ENCODE data around the gene CD4. TPM values are rescaled to one million over a fixed set of nuclear protein-coding genes. Genes with fewer than 3 reads are reported as not detected.
"Not testable (repeated sequence)": the region's sequence is repeated elsewhere in the genome, so short reads cannot be mapped to it uniquely, and the experiment has no call there.

Gene CD4
- polyA plus RNA-seq (2012; ENCODE audit: missing spikeins), result not detected

DNA sequence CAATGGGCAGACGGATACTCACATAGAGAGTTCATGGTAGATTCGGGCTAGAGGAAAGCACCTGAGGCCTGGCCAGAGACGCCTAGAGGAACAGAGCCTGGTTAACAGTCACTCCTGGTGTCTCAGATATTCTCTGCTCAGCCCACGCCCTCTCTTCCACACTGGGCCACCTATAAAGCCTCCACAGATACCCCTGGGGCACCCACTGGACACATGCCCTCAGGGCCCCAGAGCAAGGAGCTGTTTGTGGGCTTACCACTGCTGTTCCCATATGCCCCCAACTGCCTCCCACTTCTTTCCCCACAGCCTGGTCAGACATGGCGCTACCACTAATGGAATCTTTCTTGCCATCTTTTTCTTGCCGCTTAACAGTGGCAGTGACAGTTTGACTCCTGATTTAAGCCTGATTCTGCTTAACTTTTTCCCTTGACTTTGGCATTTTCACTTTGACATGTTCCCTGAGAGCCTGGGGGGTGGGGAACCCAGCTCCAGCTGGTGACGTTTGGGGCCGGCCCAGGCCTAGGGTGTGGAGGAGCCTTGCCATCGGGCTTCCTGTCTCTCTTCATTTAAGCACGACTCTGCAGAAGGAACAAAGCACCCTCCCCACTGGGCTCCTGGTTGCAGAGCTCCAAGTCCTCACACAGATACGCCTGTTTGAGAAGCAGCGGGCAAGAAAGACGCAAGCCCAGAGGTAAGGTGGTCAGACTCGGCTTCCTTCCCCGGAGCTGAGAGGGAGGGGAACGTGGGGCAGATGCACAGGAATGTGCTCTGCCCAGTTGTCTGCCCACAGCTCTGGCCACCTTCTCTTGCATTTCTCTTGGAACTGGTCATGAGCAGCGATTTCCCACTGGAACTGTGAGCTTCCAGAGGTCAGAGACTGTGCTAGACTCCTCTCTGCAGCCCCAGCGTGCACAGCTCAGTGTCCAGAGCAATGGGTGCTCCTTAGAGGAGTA is at the start of gene CD4:
Gene CD4, plus strand, starts transcription at position 557 of the 953 bp plus-strand sequence. CDS start 10,611 bp downstream, outside the sequence.
- FAIRE-seq, result no peak
- no peak for DNase-seq (ENCODE audit: insufficient read length)
- TF ChIP-seq POLR2AphosphoS5 (IDR thresholded peaks at IDR 0.05; ENCODE audit: low read depth, low read length), result no peak
- TF ChIP-seq TAF1 (IDR thresholded peaks at IDR 0.05; ENCODE audit: borderline replicate concordance, low read depth, low read length), result no peak
- no peak for TF ChIP-seq POLR2A (IDR thresholded peaks at IDR 0.05; ENCODE audit: low read depth, low read length)

DNA sequence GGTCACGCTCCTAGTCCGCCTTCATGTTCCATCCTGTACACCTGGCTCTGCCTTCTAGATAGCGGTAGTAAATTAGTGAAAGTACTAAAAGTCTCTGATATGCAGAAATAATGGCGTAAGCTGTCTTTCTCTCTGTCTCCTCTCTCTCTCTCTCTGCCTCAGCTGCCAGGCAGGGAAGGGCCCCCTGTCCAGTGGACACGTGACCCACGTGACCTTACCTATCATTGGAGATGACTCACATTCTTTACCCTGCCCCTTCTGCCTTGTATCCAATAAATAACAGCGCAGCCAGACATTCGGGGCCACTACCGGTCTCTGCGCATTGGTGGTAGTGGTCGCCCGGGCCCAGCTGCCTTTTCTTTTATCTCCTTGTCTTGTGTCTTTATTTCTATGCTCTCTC is 47.2 kb upstream of the CD4 start:
- DNase-seq (ENCODE audit: insufficient read length); FAIRE-seq: not testable (repeated sequence)

- no peak for FAIRE-seq
- no peak for DNase-seq (ENCODE audit: insufficient read length)
- TF ChIP-seq POLR2A (IDR thresholded peaks at IDR 0.05; ENCODE audit: low read depth, low read length) (no peak), TAF1 (IDR thresholded peaks at IDR 0.05; ENCODE audit: borderline replicate concordance, low read depth, low read length) (no peak), POLR2AphosphoS5 (IDR thresholded peaks at IDR 0.05; ENCODE audit: low read depth, low read length) (no peak)
Observed at GRCh38 chr12:6742834-6743233, 46.5 kb upstream of the CD4 start.

- not testable (repeated sequence) for DNase-seq (ENCODE audit: insufficient read length); FAIRE-seq
Observed at GRCh38 chr12:6743300-6743699, 46.0 kb upstream of the CD4 start.

DNA sequence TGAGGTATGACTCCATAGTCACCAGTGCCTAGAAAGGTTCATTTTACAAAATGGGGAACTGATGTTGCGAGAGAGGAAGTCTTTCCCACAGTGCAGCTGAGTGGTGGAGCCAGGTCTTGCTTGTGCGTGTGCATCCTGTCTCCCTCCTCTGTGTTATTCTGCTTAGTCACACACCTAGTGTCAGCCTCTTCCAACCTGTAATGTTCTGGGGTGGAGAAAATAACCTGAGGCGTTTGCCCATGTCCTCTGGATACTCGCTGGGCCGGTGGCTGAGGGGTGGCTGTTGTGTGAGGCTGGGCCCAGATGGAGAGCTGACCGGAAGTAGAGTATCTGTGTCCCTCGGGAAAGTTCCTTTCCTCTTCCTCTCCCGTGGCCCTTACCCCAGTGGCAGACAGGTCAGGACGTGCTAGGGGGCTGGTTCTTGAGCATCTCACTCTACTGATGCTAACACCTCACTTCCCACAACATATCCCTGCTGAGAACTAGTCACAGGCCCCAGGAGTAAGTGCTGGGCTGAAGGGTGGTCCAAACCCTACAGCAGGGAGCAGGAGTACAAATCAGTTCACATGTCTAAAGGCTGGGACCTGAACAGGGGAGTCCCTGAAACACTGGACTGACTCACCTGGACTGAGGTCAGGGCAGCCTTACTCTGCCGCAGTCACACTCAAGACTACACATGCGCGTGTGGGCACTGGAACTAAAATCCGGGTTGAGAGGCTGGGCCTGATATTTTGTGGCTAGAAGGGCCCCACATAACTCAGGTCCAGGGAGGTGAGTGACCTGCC is 43.4 kb upstream of the CD4 start:
- DNase-seq (ENCODE audit: insufficient read length) (no peak), FAIRE-seq (peak; percentile 64)
- TF ChIP-seq POLR2A (IDR thresholded peaks at IDR 0.05; ENCODE audit: low read depth, low read length), result peak; percentile 48; the same call in 1 of the 2 replicates
- TF ChIP-seq POLR2AphosphoS5 (IDR thresholded peaks at IDR 0.05; ENCODE audit: low read depth, low read length), result no peak
- no peak for TF ChIP-seq TAF1 (IDR thresholded peaks at IDR 0.05; ENCODE audit: borderline replicate concordance, low read depth, low read length)

- TF ChIP-seq POLR2AphosphoS5 (IDR thresholded peaks at IDR 0.05; ENCODE audit: low read depth, low read length) (no peak), POLR2A (IDR thresholded peaks at IDR 0.05; ENCODE audit: low read depth, low read length) (no peak), TAF1 (IDR thresholded peaks at IDR 0.05; ENCODE audit: borderline replicate concordance, low read depth, low read length) (no peak)
- FAIRE-seq (no peak), DNase-seq (ENCODE audit: insufficient read length) (no peak)
Observed at GRCh38 chr12:6747216-6747615, 42.1 kb upstream of the CD4 start.

DNA sequence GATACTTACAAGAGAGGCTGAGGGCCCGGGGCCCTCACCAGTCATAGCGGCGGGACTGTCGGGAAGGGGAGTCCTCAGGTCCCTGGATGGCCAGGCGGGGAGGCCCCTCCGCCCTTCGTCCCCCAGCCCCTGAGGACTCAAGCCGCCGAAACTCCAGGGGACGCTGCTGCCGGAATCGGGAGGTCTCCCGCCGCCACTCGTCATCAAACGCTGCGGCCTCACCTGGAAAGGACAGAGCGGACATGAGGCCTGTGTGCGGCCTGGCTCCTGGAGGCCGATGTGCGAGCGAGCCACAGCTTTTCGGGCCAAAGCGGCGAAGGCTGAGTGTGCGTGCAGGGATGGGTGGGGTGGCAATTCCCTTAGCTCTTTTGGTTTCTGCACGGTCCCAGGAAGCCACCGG is 40.6 kb upstream of the CD4 start:
- no peak for FAIRE-seq

GRCh38 chr12:6750506-6750905 is 38.8 kb upstream of the CD4 start:
- DNase-seq (ENCODE audit: insufficient read length) (no peak), FAIRE-seq (no peak)
- TF ChIP-seq POLR2A (IDR thresholded peaks at IDR 0.05; ENCODE audit: low read depth, low read length), result no peak
- TF ChIP-seq TAF1 (IDR thresholded peaks at IDR 0.05; ENCODE audit: borderline replicate concordance, low read depth, low read length), result no peak
- TF ChIP-seq POLR2AphosphoS5 (IDR thresholded peaks at IDR 0.05; ENCODE audit: low read depth, low read length), result no peak

More for the DNA sequence above, 40.6 kb upstream of the CD4 start:
- no peak for DNase-seq (ENCODE audit: insufficient read length)
- no peak for TF ChIP-seq TAF1 (IDR thresholded peaks at IDR 0.05; ENCODE audit: borderline replicate concordance, low read depth, low read length)
- TF ChIP-seq POLR2AphosphoS5 (IDR thresholded peaks at IDR 0.05; ENCODE audit: low read depth, low read length), result no peak
- no peak for TF ChIP-seq POLR2A (IDR thresholded peaks at IDR 0.05; ENCODE audit: low read depth, low read length)

GRCh38 chr12:6751767-6752166 is 37.6 kb upstream of the CD4 start:
- no peak for FAIRE-seq
- TF ChIP-seq TAF1 (IDR thresholded peaks at IDR 0.05; ENCODE audit: borderline replicate concordance, low read depth, low read length) (no peak), POLR2AphosphoS5 (IDR thresholded peaks at IDR 0.05; ENCODE audit: low read depth, low read length) (no peak)
- DNase-seq (ENCODE audit: insufficient read length), result no peak

DNA sequence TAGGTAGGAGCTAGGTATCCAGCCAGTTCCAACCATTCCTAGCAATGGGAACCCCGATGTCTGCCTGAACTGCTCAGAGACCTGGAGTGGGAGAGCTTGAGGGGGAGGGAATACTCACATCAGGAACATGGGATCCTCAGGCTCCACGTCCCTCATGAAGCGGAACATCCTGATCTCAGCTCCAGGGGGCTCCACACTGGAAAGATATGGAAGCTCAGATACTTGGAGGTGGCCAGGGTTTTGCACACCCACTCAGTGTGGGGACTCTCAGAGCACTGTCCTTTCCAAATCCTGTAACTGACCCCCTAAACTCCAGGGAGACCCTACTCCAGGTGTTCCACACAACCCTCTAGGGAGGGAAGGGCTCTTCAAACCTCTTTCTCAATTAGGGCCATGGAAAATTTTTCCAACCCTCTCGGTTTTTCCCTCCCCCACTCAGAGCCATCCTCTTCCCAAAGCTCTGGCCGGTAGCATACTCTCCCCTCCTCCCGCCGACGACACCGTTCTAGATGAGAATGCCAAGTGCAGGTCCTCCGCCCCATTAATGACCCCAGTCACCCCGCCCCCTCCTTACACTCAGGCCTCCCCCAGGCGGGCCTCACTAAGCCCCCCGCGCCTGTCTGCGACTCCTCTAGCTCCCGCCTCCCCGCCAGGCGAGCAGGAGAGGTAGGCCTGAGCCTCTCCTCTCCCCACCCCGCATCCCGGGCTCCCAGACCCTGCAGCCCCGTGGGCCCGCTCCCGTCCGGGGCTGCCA is 37.0 kb upstream of the CD4 start:
- FAIRE-seq (peak; percentile 33), DNase-seq (ENCODE audit: insufficient read length) (no peak)
- TF ChIP-seq POLR2AphosphoS5 (IDR thresholded peaks at IDR 0.05; ENCODE audit: low read depth, low read length), result no peak
- no peak for TF ChIP-seq TAF1 (IDR thresholded peaks at IDR 0.05; ENCODE audit: borderline replicate concordance, low read depth, low read length)
- TF ChIP-seq POLR2A (IDR thresholded peaks at IDR 0.05; ENCODE audit: low read depth, low read length), result no peak
